ENCODE results near the gene SMIM44.

DNA sequence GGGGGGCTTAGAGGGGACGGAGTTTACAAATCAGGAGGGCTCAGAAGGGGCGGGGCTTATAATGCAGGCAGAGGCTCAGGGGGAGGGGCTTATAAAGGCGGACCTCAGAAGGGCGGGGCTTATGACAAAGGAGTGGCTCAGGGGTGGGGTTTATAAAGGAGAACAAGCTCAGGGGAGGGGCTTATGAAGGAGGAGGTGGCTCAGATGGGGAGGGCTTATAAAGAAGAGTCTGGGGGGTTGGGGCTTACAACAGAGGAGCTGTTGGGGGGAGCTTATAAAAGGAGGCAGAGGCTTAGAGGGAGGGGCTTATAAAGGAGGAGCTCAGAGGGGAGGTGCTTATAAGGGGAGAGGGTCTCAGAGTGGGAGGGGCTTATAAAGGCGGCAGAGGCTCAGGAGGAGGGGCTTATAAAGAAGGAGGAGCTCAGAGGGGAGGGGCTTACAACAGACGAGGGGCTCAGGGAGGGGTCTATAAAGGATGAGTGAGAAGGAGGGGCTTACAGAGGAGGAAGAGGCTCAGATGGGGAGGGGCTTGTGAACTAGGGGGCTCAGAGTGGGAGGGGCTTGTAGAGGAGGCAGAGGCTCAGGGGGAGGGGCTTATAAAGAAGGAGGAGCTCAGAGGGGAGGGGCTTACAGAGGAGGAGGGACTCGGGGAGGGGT lies 3.9 kb downstream of the SMIM44 start:
- TF ChIP-seq POLR2G (IDR thresholded peaks at IDR 0.05; ENCODE audit: low read depth, low read length) (no peak), MAFF (IDR thresholded peaks at IDR 0.05; ENCODE audit: low read length) (no peak), PCBP1 (IDR thresholded peaks at IDR 0.05; ENCODE audit: low read depth, low read length, poor library complexity, severe bottlenecking) (no peak), ZNF668 (CRISPR knock-in tag; IDR thresholded peaks at IDR 0.05) (no peak), RAD21 (CRISPR knock-in tag; conservative IDR thresholded peaks at IDR 0.05 in 1 of 2, IDR thresholded peaks at IDR 0.05 in 1 of 2) (no peak), SREBF2 (CRISPR knock-in tag; IDR thresholded peaks at IDR 0.05) (no peak), ADNP (tag; IDR thresholded peaks at IDR 0.05) (no peak)

Measured in K562 (cell line).